Kidney (tissue), 14 donors: ENCODE results near the gene TCAIM. TPM values are rescaled to one million over a fixed set of nuclear protein-coding genes. Genes with fewer than 3 reads are reported as not detected.

Experiments
- DNase-seq, 5 donors: peaks; one replicate each; pipeline ENCODE4 v3.0.0-alpha.2; 2013 to 2020
- FAIRE-seq: peaks from 2 replicates; lab custom pipeline; 2012; peaks lifted over from hg19 to GRCh38; lab: Jason Lieb, UNC
- H3K27ac ChIP-seq, 2 donors: one replicate each; pipeline ENCODE4 v1.7.0; 2013; ENCODE audit warnings: low read depth in 2 of 2, low read length in 2 of 2, inconsistent platforms in 1 of 2
- H3K27me3 ChIP-seq: one replicate; pipeline ENCODE4 v1.7.1; 2013; ENCODE audit warnings: low read length, inconsistent platforms; ENCODE audit not compliant: control insufficient read depth, insufficient read depth
- H3K36me3 ChIP-seq, 3 donors: one replicate each; pipeline versions ENCODE4 v1.7.0 to v1.7.1; 2013; ENCODE audit warnings: low read length in 3 of 3, control low read depth in 1 of 3, inconsistent platforms in 1 of 3; ENCODE audit not compliant: insufficient read depth in 3 of 3, control insufficient read depth in 2 of 3
- H3K4me1 ChIP-seq, 3 donors: one replicate each; pipeline versions ENCODE4 v1.7.0 to v1.7.1; 2013; ENCODE audit warnings: low read length in 3 of 3, inconsistent platforms in 1 of 3, low read depth in 1 of 3; ENCODE audit not compliant: control insufficient read depth in 2 of 3, insufficient read depth in 2 of 3
- H3K4me3 ChIP-seq, 3 donors: one replicate each; pipeline versions ENCODE4 v1.7.0 to v1.8.1; 2013; ENCODE audit warnings: low read length in 3 of 3, control low read depth in 1 of 3, inconsistent platforms in 1 of 3
- H3K9ac ChIP-seq, 3 donors: one replicate each; pipeline versions ENCODE4 v1.7.0 to v1.7.1; 2013; ENCODE audit warnings: low read length in 3 of 3, control low read depth in 1 of 3, inconsistent platforms in 1 of 3
- H3K9me3 ChIP-seq, 3 donors: one replicate each; pipeline versions ENCODE4 v1.7.0 to v1.7.1; 2013; ENCODE audit warnings: low read length in 3 of 3, control low read depth in 1 of 3, inconsistent platforms in 1 of 3; ENCODE audit not compliant: control insufficient read depth in 2 of 3, insufficient read depth in 1 of 3
- intact Hi-C: fragments of 100-400 bp; cut with DNase I; formaldehyde crosslinking; loops from one replicate; pipeline ENCODE4 v1.11.1; 2022
- polyA plus RNA-seq: library from polyadenylated mRNA; stranded (reverse); fragments of 350-450 nt; fragmentation: Illumina TruSeq; extraction: RNeasy Lipid Tissue Mini Kit (QIAGEN cat#74804); gene quantifications from one replicate; pipeline ENCODE4 v1.2.3, GENCODE V29; 2014; ENCODE audit warnings: low read depth, low replicate concordance; ENCODE audit not compliant: insufficient read depth
- total RNA-seq: library from RNA; stranded (reverse); fragmentation: NEBNext Ultra II Directional; extraction: Animal tissue kit (Norgen Biotek cat#: 25700); gene quantifications from one replicate; pipeline ENCODE4 v1.2.1, GENCODE V29; 2021
- TF ChIP-seq, protein P1 (sequence below): IDR thresholded peaks from 3 replicates; pipeline ENCODE4 v1.5.1; 2012; ENCODE audit warnings: mild to moderate bottlenecking, moderate library complexity, borderline replicate concordance; ENCODE audit not compliant: insufficient read depth; ENCODE audit errors: extremely low read depth
- donor health status: control.
- donor health status: control.
- donor health status: control.
- donor health status: control.
- donor health status: control.
- donor health status: DM: yes; HTN: yes; CAD: no.
- donor health status: Normal renal cell carcinoma (clear cell type).

The TCAIM gene
- total and polyA plus RNA-seq, 2 donors from 2014 or later, result 26.5 to 30.4 TPM

DNA sequence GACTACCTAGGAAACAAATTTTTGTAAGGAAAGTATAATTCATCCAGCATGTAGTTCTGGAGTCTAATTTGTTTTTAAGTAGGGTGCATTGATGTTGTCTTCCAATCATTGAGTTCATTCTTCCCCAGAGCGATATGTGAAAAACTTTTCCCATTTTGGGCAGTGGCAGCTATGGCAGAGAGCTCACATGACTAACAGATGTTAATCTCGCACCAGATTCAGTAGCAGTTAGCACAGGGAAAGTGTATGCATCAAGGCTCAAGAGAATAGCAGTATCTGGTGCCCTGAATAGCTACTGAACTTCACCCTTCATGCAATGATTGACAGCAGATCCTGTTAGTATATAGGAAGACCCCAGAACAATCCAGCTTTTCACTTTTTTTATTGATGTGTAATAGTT is 46.3 kb upstream of the TCAIM start:
- Histone ChIP-seq H3K27ac (no peak overlapping the region), H3K4me3 (no peak overlapping the region), H3K36me3 (no peaks in the 10 kb centered on the region), H3K9ac (no peak overlapping the region), H3K27me3 (no peaks in the 10 kb centered on the region), H3K4me1 (no peaks in the 10 kb centered on the region), H3K9me3 (no peaks in the 10 kb centered on the region)
- FAIRE-seq (no peak), DNase-seq (no peak)
- TF ChIP-seq, protein P1, sequence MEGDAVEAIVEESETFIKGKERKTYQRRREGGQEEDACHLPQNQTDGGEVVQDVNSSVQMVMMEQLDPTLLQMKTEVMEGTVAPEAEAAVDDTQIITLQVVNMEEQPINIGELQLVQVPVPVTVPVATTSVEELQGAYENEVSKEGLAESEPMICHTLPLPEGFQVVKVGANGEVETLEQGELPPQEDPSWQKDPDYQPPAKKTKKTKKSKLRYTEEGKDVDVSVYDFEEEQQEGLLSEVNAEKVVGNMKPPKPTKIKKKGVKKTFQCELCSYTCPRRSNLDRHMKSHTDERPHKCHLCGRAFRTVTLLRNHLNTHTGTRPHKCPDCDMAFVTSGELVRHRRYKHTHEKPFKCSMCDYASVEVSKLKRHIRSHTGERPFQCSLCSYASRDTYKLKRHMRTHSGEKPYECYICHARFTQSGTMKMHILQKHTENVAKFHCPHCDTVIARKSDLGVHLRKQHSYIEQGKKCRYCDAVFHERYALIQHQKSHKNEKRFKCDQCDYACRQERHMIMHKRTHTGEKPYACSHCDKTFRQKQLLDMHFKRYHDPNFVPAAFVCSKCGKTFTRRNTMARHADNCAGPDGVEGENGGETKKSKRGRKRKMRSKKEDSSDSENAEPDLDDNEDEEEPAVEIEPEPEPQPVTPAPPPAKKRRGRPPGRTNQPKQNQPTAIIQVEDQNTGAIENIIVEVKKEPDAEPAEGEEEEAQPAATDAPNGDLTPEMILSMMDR, result no peak
- intact Hi-C loops, result no loop called here

DNA sequence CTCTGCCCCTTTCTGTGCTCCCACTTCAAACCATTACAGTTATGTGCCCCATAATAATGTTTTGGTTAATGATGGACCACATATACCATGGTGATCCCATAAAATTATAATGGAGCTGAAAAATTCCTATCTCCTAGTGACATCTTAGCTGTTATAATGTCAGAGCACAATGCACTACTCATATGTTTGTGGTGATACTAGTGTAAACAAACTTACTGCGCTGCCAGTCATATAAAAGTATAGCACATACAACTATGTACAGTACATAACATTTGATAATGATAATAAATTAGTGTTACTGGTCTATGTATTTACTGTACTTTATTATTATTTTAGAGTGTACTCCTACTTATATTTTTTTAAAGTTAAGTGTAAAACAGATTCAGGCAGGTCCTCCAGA is 45.6 kb upstream of the TCAIM start:
- H3K9me3 ChIP-seq, result no peaks in the 10 kb centered on the region
- no peak for DNase-seq
- no peak for FAIRE-seq
- H3K27me3 ChIP-seq, result no peaks in the 10 kb centered on the region
- intact Hi-C loops, result no loop called here
- H3K4me3 ChIP-seq, result no peak overlapping the region
- no peaks in the 10 kb centered on the region for H3K4me1 ChIP-seq
- TF ChIP-seq, protein P1, result no peak
- no peak overlapping the region for H3K27ac ChIP-seq
- H3K9ac ChIP-seq, result no peak overlapping the region
- no peaks in the 10 kb centered on the region for H3K36me3 ChIP-seq

DNA sequence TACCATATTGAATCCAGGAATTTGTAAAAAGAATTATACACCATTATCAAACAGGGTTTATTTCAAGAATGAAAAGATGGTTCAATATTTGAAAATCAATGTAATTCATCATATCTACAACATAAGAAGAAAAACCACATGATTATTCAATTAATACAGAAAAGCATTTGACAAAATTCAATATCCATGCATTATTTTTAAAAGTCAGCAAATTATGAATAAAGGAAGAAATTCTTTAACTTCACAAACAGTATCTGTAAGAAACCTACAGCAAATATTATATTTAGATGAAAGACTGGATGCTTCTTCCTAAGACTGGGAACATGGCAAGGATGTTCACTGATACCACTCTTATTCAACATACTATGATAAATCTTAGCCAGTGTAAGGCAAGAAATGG is 41.3 kb upstream of the TCAIM start:
- H3K27ac ChIP-seq, result no peak overlapping the region
- intact Hi-C loops, result no loop called here
- H3K4me3 ChIP-seq, result no peak overlapping the region
- H3K27me3 ChIP-seq, result no peaks in the 10 kb centered on the region
- no peak overlapping the region for H3K9ac ChIP-seq
- no peak for DNase-seq
- no peak for FAIRE-seq
- H3K4me1 ChIP-seq, result no peaks in the 10 kb centered on the region
- H3K9me3 ChIP-seq, result no peaks in the 10 kb centered on the region
- H3K36me3 ChIP-seq, result no peaks in the 10 kb centered on the region
- TF ChIP-seq, protein P1, result no peak

DNA sequence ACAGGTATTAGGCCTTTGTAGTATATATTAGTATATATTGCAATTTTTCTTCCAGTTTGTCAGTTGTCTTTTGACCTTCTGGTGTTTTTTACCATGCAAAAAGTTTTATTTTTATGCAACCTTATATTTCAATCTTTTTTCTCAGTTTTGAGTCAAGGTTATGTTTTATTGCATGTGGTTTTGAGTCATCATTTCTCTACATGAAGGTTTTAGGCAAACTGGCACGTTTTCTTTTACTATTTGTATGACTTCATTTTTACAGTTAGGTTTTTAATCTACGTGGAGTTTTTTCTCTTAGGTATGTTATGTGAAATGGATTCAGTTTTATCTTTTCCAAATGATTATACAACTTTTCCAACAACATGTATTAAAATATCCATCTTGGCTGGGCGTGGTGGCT is 36.8 kb upstream of the TCAIM start:
- intact Hi-C loops, result no loop called here
- no peaks in the 10 kb centered on the region for H3K9me3 ChIP-seq

More for the DNA sequence above, 36.8 kb upstream of the TCAIM start:
- Histone ChIP-seq H3K36me3 (no peaks in the 10 kb centered on the region), H3K27ac (no peak overlapping the region), H3K27me3 (no peaks in the 10 kb centered on the region), H3K9ac (no peak overlapping the region), H3K4me3 (no peak overlapping the region), H3K4me1 (no peaks in the 10 kb centered on the region)
- TF ChIP-seq, protein P1, result no peak
- no peak for DNase-seq
- no peak for FAIRE-seq
